ENCODE measurements around the gene FAM170B. TPM values are rescaled to one million over a fixed set of nuclear protein-coding genes. Genes with fewer than 3 reads are reported as not detected.

Gene FAM170B
- total RNA-seq, 1 donor from 2014 or later, result not detected

- Histone ChIP-seq H3K27me3 (ENCODE audit: control insufficient read depth, insufficient read depth, low read length) (no peaks in the 10 kb centered on the region), H3K4me3 (ENCODE audit: low read depth, low read length) (no peak overlapping the region), H3K36me3 (ENCODE audit: control insufficient read depth, insufficient read depth, low read length) (no peaks in the 10 kb centered on the region)
- TF ChIP-seq CTCF (IDR thresholded peaks at IDR 0.05; ENCODE audit: insufficient read depth, low read length, poor library complexity, severe bottlenecking), result no peak
- no peak for DNase-seq (ENCODE audit: low read depth)
Measured at GRCh38 chr10:49143249-49143648, 9.4 kb upstream of the FAM170B start.

GRCh38 chr10:49141541-49142332 is 7.9 kb upstream of the FAM170B start:
- Histone ChIP-seq H3K4me3 (ENCODE audit: low read depth, low read length) (no peak overlapping the region), H3K36me3 (ENCODE audit: control insufficient read depth, insufficient read depth, low read length) (no peaks in the 10 kb centered on the region), H3K27me3 (ENCODE audit: control insufficient read depth, insufficient read depth, low read length) (no peaks in the 10 kb centered on the region)
- no peak for TF ChIP-seq CTCF (IDR thresholded peaks at IDR 0.05; ENCODE audit: insufficient read depth, low read length, poor library complexity, severe bottlenecking)
- DNase-seq (ENCODE audit: low read depth), result no peak

- DNase-seq (ENCODE audit: low read depth), result no peak
- Histone ChIP-seq H3K4me3 (ENCODE audit: low read depth, low read length) (no peak overlapping the region), H3K27me3 (ENCODE audit: control insufficient read depth, insufficient read depth, low read length) (no peaks in the 10 kb centered on the region), H3K36me3 (ENCODE audit: control insufficient read depth, insufficient read depth, low read length) (no peaks in the 10 kb centered on the region)
- TF ChIP-seq CTCF (IDR thresholded peaks at IDR 0.05; ENCODE audit: insufficient read depth, low read length, poor library complexity, severe bottlenecking), result no peak
Measured at GRCh38 chr10:49140304-49141177, 6.7 kb upstream of the FAM170B start.

GRCh38 chr10:49139846-49140195 is 6.0 kb upstream of the FAM170B start:
- TF ChIP-seq CTCF (IDR thresholded peaks at IDR 0.05; ENCODE audit: insufficient read depth, low read length, poor library complexity, severe bottlenecking), result no peak
- peak; percentile 80 for DNase-seq (ENCODE audit: low read depth)
- no peaks in the 10 kb centered on the region for H3K36me3 ChIP-seq (ENCODE audit: control insufficient read depth, insufficient read depth, low read length)
- no peaks in the 10 kb centered on the region for H3K27me3 ChIP-seq (ENCODE audit: control insufficient read depth, insufficient read depth, low read length)
- H3K4me3 ChIP-seq (ENCODE audit: low read depth, low read length), result no peak overlapping the region

- H3K27me3 ChIP-seq (ENCODE audit: control insufficient read depth, insufficient read depth, low read length), result no peaks in the 10 kb centered on the region
- no peak overlapping the region for H3K4me3 ChIP-seq (ENCODE audit: low read depth, low read length)
- no peak for TF ChIP-seq CTCF (IDR thresholded peaks at IDR 0.05; ENCODE audit: insufficient read depth, low read length, poor library complexity, severe bottlenecking)
- no peaks in the 10 kb centered on the region for H3K36me3 ChIP-seq (ENCODE audit: control insufficient read depth, insufficient read depth, low read length)
- DNase-seq (ENCODE audit: low read depth), result no peak
Measured at GRCh38 chr10:49139028-49139845, 5.4 kb upstream of the FAM170B start.
